HG03354 (cell line): ENCODE data around the gene NPIPA3.
"Not testable (repeated sequence)": the region's sequence is repeated elsewhere in the genome, so short reads cannot be mapped to it uniquely, and the experiment has no call there.

Source experiments
- ATAC-seq: cut with Tn5 transposase; IDR thresholded peaks from one replicate; pipeline ENCODE4 v1.9.1; 2021; ENCODE audit warnings: mild to moderate bottlenecking; ENCODE audit not compliant: unreplicated experiment, poor library complexity, severe bottlenecking

Gene NPIPA3

DNA sequence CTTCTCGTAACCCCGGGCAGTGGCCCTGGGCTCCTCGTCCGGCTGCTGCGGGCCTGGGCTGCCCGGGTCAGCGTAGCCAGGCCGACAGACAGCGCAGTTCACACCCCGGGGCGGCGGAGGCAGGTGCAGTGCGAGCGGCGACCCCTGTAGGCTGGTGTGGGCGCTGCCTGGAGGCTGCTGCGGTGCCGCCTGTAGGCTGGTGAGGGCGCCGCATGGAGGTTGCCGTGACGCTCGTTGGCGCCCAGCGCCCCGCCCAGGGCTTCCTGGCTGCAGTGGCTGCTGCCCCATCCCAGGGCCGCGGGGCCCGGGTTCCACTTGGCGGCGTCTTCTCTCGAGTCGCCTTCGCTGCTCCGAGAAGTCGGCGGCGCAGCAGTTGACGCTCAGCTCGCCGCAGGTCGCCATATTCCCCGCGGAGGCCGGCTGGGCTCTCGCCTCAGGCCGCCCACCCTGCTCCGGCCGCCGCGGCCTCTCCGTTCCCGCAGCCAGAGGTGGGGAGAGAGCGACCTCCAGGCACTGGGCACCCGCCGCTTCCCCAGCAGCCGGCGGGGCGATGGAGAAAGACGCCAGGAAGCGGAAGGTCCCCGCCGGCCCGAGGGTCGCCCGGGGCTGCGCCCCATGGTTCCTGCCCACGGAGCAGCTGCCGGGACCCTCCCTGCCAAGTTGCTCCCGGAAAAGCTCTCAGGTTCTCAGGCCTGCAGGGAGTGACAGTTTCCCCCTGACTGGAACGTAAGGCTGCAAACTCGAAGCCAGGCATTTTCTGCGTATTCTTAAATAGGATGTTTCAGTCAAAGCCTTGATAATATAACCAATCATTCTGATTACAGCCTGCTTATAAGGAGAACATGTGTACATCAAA is at the start of gene NPIPA3:
TSS of gene NPIPA3 (plus strand) at position 256 of the 856 bp plus-strand sequence. CDS start 5,533 bp downstream, outside the sequence.
- peak; percentile 99 for ATAC-seq

DNA sequence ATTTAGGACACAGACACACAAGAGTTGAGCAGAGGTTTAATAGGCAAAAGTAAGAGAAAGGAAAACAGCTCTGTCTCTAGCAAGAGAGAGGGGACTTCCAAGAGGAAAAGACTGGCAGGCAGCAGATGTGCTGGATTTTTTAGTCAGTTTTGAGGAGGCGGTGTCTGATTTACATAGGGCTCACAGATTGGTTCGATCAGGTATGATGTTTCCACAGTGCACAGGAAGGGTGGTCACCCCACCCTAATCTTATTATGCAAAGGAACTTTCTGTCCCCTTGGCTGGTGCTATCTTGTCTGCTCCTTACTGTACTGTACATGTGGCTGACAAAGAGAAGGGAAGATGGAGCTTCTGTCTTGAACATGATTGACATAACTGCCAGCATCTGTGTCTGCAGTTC is 45.1 kb upstream of the NPIPA3 start:
- peak; percentile 78 for ATAC-seq

DNA sequence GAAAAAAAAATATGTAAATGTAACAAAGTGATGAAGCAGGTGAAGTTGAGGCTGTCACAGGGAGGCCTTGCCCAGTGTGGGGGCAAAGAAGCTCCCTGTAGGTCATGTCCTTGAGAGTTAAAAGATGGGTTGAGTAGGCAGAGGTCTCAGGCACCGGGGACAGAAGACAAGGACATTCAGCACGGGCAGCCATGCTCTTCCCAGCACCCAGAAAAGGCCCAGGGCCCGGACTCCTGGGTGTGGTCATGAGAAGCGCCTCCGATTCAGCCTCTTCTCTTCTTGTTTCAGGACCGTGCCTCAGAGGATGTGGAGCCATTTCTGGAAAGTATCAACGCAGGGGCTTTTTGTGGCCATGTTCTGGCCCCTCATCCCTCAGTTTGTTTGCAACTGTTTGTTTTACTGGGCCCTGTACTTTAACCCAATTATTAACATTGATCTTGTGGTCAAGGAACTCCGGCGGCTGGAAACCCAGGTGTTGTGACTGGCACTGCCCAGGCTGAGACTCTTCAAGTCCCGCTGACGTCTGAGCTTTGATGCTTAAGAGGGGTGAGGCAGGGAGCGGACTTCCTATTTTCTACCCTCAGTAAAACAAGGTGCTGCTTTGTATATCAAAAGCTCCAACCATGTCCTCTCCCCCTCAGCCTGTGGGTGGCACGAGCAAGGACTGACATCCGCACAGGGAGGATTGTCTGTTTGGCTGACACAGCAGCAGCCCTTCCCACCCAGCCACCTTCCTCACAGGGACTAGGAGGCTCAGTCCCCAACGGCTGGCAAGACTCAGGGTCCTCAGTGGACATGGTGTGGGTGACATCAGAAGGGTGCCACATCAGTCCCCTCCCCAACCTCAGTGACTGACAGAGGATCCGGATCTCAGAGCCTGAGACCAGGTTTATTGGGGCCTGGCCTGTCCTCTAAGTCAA is 35.6 kb upstream of the NPIPA3 start:
- ATAC-seq = no peak

DNA sequence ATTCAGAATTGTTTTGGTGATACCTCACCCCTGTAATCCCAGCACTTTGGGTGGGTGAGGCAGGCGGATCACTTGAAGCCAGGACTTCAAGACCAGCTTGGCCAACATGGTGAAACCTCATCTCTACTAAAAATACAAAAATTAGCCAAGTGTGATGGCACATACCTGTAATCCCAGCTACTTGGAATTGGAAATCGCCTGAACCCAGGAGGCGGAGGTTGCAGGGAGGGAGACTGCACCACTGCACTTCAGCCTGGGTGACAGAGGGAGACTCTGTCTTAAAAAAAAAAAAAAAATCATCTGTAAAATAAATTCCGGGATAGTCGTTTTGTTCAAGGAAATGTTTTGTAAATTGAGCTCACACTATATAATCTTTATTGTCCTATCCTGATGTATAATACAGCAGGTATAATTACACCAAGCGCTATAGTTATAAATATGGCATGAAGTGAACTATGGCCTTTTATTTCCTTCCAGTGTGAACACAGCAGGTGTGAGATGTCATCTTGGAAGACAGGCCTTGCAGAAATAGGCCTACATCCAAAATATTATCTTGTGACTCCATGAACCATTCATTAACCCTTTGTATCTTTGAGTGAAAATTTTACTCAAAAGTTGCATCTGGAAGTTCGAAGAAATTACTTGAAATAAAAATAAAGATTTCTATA is 34.5 kb upstream of the NPIPA3 start:
- ATAC-seq = no peak

DNA sequence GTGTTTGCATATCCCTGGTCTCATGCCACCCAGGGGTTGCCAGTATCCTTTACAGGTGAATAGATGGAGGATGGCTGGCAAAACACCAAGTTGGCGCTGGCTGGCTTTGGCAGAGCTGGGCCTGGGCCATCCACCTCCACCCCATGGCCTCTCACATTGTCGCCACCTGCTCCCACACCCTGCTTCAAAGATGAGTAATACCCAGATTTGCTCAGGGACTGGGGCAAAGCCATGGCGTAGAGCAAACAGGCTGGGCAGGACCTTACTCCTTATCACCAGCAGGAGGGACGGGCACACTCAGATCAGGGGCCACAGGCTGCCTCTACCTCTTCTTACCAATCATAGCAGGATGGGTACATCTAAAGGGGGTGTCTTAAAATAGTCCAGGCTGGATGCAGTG is 33.4 kb upstream of the NPIPA3 start:
- ATAC-seq = no peak

DNA sequence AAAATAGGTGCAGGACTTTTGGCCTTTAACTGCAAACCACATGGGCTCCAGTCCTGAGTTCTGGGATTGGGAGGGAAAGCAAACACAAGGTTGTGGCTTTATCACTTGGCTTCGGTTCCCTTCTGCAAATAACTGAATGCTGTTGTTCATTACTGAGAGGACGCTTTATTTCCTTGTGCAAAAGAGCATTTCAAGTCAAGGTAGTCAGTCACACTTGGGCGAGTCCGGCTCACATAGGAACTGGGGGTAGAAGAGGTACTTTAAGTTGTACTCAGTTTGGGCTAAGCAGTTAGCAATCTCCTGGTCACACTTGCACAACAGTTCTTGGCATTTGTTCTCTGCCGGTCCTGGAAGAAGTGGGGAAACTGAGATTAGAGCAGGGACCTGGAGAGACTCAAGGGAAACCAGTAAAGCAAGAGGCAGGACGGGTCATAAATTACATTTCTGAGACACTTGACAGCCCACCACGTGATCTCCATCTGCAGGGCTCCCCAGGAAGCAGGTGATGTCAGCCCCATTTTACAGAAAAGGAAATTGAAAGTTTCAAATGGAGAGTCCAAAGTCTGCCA is 30.7 kb upstream of the NPIPA3 start:
- ATAC-seq = peak; percentile 85

DNA sequence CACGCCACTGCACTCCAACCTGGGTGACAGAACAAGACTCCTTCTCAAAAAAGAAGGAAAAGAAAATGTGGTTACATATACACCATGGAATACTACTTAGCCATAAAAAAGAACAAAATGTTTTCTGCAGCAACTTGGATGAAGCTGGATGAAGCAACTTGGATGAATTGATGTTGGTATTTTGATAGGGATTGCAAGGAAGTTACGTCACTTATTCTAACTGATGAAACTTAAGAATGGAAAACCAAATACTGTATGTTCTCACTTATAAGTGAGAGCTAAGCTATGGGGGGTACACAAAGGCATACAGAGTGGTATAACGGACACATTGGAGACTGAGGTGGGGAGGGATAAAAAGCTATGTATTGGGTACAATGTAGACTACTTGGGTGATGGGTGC is 26.6 kb upstream of the NPIPA3 start:
- ATAC-seq = no peak

DNA sequence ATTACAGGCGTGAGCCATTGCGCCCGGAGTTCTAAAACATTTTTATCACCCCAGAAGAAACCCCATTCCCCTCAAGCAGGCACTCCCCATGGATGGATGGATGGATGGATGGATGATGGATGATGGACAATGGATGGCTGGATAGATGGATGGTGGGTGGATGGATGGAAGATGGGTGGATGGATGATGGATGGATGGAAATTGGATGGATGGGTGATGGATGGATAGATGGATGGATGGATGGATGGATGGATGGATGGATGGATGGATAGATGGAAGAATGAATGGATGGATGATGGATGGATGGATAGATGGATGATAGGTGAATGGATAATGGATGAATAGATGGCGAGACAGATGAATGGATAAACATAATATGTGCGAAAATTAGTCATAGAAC is 25.6 kb upstream of the NPIPA3 start:
- no peak for ATAC-seq

DNA sequence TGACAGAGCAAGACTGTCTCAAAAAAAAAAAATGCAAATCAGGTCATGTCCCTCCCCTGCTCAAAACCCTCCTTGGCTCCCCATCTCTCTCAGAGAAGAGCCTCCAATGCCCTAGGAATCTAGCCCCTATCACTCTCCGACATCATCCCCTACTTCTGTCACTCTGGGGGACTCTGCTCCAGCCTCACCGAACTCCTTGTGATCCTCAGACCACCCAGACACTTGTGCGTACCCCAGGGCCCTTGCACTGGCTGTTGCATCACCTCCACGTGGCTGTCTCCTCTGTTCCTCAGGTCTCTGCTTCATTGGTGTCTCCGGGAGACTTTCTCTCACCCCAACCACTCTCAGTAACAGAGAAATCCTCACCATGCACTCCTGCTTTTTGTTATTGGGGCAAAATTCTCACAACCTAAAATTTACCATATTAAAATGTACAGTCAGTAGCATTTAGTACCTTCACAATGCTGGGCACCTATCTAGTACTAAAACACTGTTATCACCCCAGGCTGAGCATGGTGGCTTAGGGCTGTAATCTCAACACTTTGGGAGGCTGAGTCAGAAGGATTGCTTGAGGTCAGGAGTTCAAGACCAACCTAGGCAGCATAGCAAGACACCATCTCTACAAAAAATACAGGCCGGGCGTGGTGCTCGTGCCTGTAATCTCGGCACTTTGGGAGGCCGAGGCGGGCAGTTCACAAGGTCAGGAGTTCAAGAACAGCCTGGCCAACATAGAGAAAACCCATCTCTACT is 24.3 kb upstream of the NPIPA3 start:
- ATAC-seq = no peak

DNA sequence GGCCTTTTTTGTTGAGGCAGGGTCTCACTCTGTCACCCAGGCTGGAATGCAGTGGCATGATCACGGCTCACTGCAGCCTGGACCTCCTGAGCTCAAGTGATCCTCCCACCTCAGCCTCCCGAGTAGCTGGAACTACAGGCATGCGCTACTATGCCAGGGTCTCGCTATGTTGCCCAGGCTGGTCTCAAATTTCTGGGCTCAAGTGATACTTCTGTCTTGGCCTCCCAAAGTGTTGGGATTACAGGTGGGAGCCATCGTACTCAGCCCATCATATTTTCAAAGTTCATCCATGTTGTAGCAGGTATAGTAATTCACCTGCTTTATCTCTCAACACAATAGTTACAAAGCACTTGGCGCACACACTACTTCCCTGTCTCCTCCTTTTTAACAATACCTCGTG is 22.8 kb upstream of the NPIPA3 start:
- ATAC-seq = not testable (repeated sequence)

DNA sequence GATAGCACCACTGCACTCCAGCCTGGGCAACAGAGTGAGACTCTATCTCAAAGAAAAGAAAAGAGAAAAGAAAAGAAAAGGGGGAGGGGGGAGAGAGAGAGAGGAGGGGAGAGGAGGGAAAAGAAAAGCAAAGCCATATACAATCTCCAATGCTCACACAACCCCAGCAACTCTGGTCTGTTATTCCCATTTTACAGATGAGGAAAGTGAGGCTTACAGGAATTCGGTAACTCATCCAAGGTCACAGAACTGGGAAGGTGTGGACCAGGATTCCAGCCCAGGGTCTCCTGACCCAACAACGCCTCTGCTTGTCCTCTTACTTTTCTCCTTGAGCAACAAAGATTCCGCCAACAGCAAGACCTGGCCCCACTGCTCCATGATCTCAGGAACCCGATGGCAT is 22.1 kb upstream of the NPIPA3 start:
- ATAC-seq = no peak

DNA sequence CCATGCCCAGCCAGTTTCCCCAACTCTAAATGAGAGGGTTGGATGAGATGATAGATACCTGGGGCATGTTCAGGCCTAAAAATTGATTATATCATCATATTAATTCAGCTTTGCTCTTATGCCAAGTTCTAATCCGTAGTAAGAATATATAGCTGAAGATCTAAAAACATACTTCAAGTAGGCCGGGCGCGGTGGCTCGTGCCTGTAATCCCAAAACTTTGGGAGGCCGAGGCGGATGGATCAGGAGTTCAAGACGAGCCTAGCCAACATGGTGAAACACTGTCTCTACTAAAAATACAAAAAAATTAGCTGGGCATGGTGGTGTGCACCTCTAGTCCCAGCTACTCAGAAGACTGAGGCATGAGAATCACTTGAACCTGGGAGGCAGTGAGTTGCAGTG is 21.1 kb upstream of the NPIPA3 start:
- ATAC-seq = no peak

DNA sequence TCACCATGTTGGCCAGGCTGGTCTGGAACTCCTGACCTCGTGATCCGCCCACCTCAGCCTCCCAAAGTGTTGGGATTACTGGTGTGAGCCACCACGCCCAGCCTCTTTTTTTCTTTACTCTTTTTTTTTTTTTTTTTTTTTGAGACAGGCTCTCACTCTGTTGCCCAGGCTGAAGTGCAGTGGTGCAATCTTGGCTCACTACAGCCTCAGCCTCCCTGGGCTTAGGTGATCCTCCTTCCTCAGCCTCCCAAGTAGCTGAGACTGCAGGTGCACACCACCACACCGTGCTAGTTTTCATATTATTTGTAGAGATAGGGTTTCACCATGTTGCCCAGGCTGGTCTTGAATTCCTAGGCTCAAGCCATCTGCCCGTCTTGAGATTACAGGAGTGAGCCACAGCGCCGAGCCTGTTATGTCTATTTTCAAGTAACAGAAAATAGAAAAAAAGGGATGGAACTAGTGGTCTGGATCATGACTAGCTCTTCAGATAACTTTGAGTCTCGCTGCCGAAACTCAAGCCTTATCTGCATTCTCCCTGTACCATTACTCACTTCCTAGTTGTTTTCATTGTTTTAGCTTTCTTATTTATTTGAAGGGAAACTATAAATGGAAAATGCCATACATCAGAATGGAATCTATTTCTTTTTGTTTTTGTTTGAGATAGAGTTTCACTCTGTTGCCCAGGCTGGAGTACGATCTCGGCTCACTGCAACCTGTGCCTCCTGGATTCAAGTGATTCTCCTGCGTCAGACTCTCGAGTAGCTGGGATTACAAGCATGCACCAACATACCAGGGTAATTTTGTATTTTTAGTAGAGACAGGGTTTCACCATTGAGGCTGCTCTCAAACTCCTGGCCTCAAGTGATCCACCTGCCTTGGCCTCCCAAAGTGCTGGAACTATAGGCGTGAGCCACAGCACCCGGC is 17.1 kb upstream of the NPIPA3 start:
- not testable (repeated sequence) for ATAC-seq

DNA sequence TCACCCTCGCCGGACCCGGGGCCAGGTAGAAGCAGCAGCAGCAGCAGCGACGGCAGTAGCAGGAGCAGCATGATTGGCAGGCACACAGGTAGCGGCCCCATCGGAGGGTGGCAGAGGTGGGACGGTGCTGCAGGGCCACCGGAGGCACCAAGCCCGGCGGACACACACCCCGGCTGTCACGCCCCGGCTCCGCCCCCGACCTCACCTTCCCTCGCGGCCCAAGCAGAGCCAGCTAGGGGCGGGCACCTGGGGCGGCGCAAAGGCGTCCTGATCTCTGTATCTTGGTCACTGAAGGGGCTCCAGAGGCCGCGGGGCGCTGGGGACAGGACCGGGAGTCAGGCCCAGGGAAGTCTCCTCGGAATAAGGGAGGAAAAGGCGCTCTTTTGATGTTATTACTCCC is 9.1 kb upstream of the NPIPA3 start, which contains the start of gene PLA2G10:
TSS of gene PLA2G10 (minus strand) at position 180 of the 400 bp plus-strand sequence. CDS start at position 101, 79 bp downstream.
- not testable (repeated sequence) for ATAC-seq

DNA sequence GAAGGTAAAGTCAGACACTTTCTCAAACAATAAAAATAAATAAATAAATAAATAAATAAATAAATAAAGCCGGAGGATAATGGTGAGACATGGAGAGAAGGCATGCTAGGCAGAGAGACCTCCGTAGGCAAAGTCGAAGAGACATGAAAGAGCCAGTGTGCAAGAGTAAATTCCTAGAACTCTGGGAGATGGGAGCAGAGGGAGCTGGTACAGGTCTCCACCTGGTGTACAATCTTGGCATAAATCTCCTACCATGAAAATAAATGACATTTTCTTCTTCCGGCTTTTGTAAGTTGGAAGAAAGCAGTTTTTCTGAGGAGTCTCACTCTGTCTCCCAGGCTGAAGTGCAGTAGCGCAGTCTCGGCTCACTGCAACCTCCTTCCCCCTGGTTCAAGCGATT is 1.4 kb upstream of the NPIPA3 start:
- not testable (repeated sequence) for ATAC-seq

DNA sequence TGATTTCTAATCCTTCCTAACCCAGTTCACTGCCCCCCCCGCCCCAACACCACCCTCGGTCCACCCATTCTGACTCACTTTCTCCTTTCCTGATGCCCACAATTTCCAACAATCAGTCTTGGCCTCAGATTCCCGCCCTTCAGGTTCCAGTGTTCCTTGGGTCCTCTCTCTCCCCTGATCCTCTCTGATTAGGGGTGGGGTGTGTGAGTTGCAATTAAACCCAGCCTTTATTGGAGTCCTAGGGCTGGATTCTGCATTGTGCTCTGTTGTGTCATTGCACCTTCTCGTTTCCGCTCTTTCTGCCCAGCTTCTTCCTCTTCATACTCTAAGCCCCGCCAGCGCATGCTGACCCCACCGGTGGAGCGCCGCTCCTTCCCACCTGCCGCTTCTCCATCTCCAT is 539 bp upstream of the NPIPA3 start:
- not testable (repeated sequence) for ATAC-seq

DNA sequence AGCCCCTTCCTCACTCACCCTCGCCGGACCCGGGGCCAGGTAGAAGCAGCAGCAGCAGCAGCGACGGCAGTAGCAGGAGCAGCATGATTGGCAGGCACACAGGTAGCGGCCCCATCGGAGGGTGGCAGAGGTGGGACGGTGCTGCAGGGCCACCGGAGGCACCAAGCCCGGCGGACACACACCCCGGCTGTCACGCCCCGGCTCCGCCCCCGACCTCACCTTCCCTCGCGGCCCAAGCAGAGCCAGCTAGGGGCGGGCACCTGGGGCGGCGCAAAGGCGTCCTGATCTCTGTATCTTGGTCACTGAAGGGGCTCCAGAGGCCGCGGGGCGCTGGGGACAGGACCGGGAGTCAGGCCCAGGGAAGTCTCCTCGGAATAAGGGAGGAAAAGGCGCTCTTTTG is 30.0 kb downstream of the NPIPA3 start:
- ATAC-seq = not testable (repeated sequence)

DNA sequence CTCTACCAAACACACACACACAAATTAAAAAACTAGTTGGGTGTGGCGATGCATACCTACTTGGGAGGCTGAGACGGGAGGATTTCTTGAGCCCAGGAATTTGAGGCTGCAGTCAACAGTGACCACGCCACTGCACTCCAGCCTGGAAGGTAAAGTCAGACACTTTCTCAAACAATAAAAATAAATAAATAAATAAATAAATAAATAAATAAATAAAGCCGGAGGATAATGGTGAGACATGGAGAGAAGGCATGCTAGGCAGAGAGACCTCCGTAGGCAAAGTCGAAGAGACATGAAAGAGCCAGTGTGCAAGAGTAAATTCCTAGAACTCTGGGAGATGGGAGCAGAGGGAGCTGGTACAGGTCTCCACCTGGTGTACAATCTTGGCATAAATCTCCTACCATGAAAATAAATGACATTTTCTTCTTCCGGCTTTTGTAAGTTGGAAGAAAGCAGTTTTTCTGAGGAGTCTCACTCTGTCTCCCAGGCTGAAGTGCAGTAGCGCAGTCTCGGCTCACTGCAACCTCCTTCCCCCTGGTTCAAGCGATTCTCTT is 37.7 kb downstream of the NPIPA3 start:
- ATAC-seq = not testable (repeated sequence)
